Measurements from ENCODE around the gene DBH.

- TF ChIP-seq FOXM1 (IDR thresholded peaks at IDR 0.05; ENCODE audit: borderline replicate concordance, low read depth): no peak
- TF ChIP-seq CEBPB (IDR thresholded peaks at IDR 0.05): no peak
- TF ChIP-seq TAF1 (IDR thresholded peaks at IDR 0.05; ENCODE audit: low read depth): no peak
- TF ChIP-seq CREB1 (IDR thresholded peaks at IDR 0.05; ENCODE audit: low read depth): no peak
- TF ChIP-seq NFIC (IDR thresholded peaks at IDR 0.05): no peak
- no peak for TF ChIP-seq REST (IDR thresholded peaks at IDR 0.05; ENCODE audit: low read depth)
- TF ChIP-seq MAX (IDR thresholded peaks at IDR 0.05): no peak
- no peak for TF ChIP-seq YY1 (IDR thresholded peaks at IDR 0.05; ENCODE audit: low read depth)
- no peak for TF ChIP-seq EGR1 (IDR thresholded peaks at IDR 0.05)
- no peak for TF ChIP-seq EP300 (IDR thresholded peaks at IDR 0.05; ENCODE audit: borderline replicate concordance)
- no peak for TF ChIP-seq TCF12 (IDR thresholded peaks at IDR 0.05; ENCODE audit: low read depth)
- no peak for TF ChIP-seq RAD21 (IDR thresholded peaks at IDR 0.05; ENCODE audit: low read depth)
- no peak for TF ChIP-seq USF1 (IDR thresholded peaks at IDR 0.05)
Measured at GRCh38 chr9:133612816-133613215, 23.3 kb upstream of the DBH start.

All from Ishikawa (cell line).